GM23338 (cell line): Measurements from ENCODE around the gene TIE1. TPM values are rescaled to one million over a fixed set of nuclear protein-coding genes. Genes with fewer than 3 reads are reported as not detected.

Experiments
- ATAC-seq: fragments of 200-7000 bp; cut with Tn5 transposase; 3 replicates; pipeline ENCODE4 v1.9.1; 2020
- DNase-seq: peaks from one replicate; pipeline ENCODE4 v3.0.0-alpha.2; 2015; ENCODE audit warnings: low spot score
- H2AFZ ChIP-seq: fragments of 200-600 bp; sonication (generic); 2 replicates; pipeline ENCODE4 v1.8.0; 2016; ENCODE audit warnings: antibody characterized with exemption, mild to moderate bottlenecking, moderate library complexity
- H3F3A ChIP-seq: fragments of 200-600 bp; sonication (generic); replicated peaks from 2 replicates; pipeline ENCODE4 v1.8.0; 2017; ENCODE audit warnings: antibody characterized with exemption, mixed run types, low read depth
- H3K27ac ChIP-seq: fragments of 200-600 bp; sonication (generic); 2 replicates; pipeline ENCODE4 v1.6.1; 2016; ENCODE audit warnings: low read depth
- H3K27me3 ChIP-seq: fragments of 200-600 bp; sonication (generic); 2 replicates; pipeline ENCODE4 v1.8.0; 2016; ENCODE audit warnings: mild to moderate bottlenecking, mixed run types, moderate library complexity; ENCODE audit not compliant: insufficient read depth
- H3K36me3 ChIP-seq: fragments of 200-600 bp; sonication (generic); 2 replicates; pipeline ENCODE4 v1.8.0; 2016; ENCODE audit warnings: mild to moderate bottlenecking; ENCODE audit not compliant: insufficient read depth
- H3K4me1 ChIP-seq: fragments of 200-600 bp; sonication (generic); 2 replicates; pipeline ENCODE4 v1.8.0; 2016; ENCODE audit warnings: mild to moderate bottlenecking, moderate library complexity; ENCODE audit not compliant: insufficient read depth
- H3K4me2 ChIP-seq: fragments of 200-600 bp; sonication (generic); 2 replicates; pipeline ENCODE4 v1.7.1; 2017; ENCODE audit warnings: mixed run types
- H3K4me3 ChIP-seq: fragments of 200-600 bp; sonication (generic); 2 replicates; pipeline ENCODE4 v1.6.1; 2016; ENCODE audit warnings: mixed run types
- H3K79me2 ChIP-seq: fragments of 200-600 bp; sonication (generic); replicated peaks from 2 replicates; pipeline ENCODE4 v1.8.0; 2017; ENCODE audit warnings: mild to moderate bottlenecking; ENCODE audit not compliant: insufficient read depth
- H3K9me2 ChIP-seq: fragments of 200-600 bp; sonication (generic); 2 replicates; pipeline ENCODE4 v1.8.0; 2017; ENCODE audit not compliant: insufficient read depth
- H4K20me1 ChIP-seq: fragments of 200-600 bp; sonication (generic); replicated peaks from 2 replicates; pipeline ENCODE4 v1.8.0; 2017; ENCODE audit warnings: mild to moderate bottlenecking; ENCODE audit not compliant: insufficient read depth
- H3K27ac Mint-ChIP-seq: 2 replicates; pipeline ENCODE4 v1.8.0; 2020; ENCODE audit warnings: inconsistent platforms, mild to moderate bottlenecking, moderate library complexity, mixed read lengths
- H3K27me3 Mint-ChIP-seq: 3 replicates; pipeline ENCODE4 v1.8.0; 2022; ENCODE audit warnings: low read depth, mild to moderate bottlenecking, moderate library complexity, mixed read lengths, inconsistent platforms; ENCODE audit not compliant: insufficient read depth, poor library complexity
- H3K36me3 Mint-ChIP-seq: 3 replicates; pipeline ENCODE4 v1.8.0; 2021; ENCODE audit warnings: low read depth, mild to moderate bottlenecking, inconsistent platforms, moderate library complexity, mixed read lengths
- H3K4me1 Mint-ChIP-seq: 3 replicates; pipeline ENCODE4 v1.8.0; 2020; ENCODE audit warnings: mild to moderate bottlenecking, inconsistent platforms, mixed read lengths
- H3K4me3 Mint-ChIP-seq: 3 replicates; pipeline ENCODE4 v1.8.0; 2021; ENCODE audit warnings: moderate library complexity, mild to moderate bottlenecking, inconsistent platforms, mixed read lengths
- H3K9me3 Mint-ChIP-seq: 3 replicates; pipeline ENCODE4 v1.8.0; 2020; ENCODE audit warnings: moderate library complexity, mild to moderate bottlenecking, inconsistent platforms, mixed read lengths
- CREB1 ChIP-seq: fragments of 250-450 bp; sonication (Bioruptor Pico); IDR thresholded peaks from 2 replicates; pipeline ENCODE4 v1.5.0; 2020; ENCODE audit warnings: low read depth, mild to moderate bottlenecking, moderate library complexity
- EZH2 ChIP-seq: fragments of 200-600 bp; sonication (generic); IDR thresholded peaks from one replicate; pipeline ENCODE4 v1.8.0; 2017; ENCODE audit warnings: antibody characterized with exemption, mild to moderate bottlenecking, low read depth; ENCODE audit not compliant: unreplicated experiment
- JUNB ChIP-seq: IDR thresholded peaks from one replicate; pipeline ENCODE4 v1.6.1; 2016; ENCODE audit warnings: antibody characterized with exemption; ENCODE audit not compliant: unreplicated experiment
- STAT1 ChIP-seq: IDR thresholded peaks from one replicate; pipeline ENCODE4 v1.6.1; 2016; ENCODE audit warnings: antibody characterized with exemption; ENCODE audit not compliant: unreplicated experiment
- ZNF331 ChIP-seq: fragments of 250-450 bp; sonication (Bioruptor Pico); IDR thresholded peaks from 2 replicates; pipeline ENCODE4 v1.5.0; 2020; ENCODE audit warnings: low read depth, mild to moderate bottlenecking, moderate library complexity
- polyA plus RNA-seq: library from polyadenylated mRNA; unstranded; fragments of >200 nt; fragmentation: Nextera tagmentation; extraction: Ambion mirVana; gene quantifications from 2 replicates; pipeline ENCODE4 v1.2.1, GENCODE V29; 2016
- total RNA-seq: library from RNA; depleted of rRNA; stranded (reverse); fragments of >200 nt; shearing (Covaris generic); gene quantifications from 2 replicates; pipeline ENCODE4 v1.2.3, GENCODE V29; 2014
- TF ChIP-seq, protein P1 (sequence below), 2 experiments: fragments of 200-600 bp in 1 of 2; sonication (generic) in 1 of 2; conservative IDR thresholded peaks; 2 replicates each; pipeline versions ENCODE4 v1.5.1 to v1.6.1; 2016 to 2017; ENCODE audit warnings: antibody characterized with exemption in 2 of 2, low read depth in 2 of 2, mild to moderate bottlenecking in 2 of 2, moderate library complexity in 1 of 2
- TF ChIP-seq, protein P2 (sequence below): fragments of 250-450 bp; sonication (Bioruptor Pico); IDR thresholded peaks from 2 replicates; pipeline ENCODE4 v1.5.0; 2020; ENCODE audit warnings: mild to moderate bottlenecking, moderate library complexity
- TF ChIP-seq, protein P3 (sequence below): IDR thresholded peaks from one replicate; pipeline ENCODE4 v1.6.1; 2018; ENCODE audit warnings: antibody characterized with exemption; ENCODE audit not compliant: unreplicated experiment

The TIE1 gene
- total and polyA plus RNA-seq, 2 experiments from 2014 or later = 0.37 to 2.3 TPM

DNA sequence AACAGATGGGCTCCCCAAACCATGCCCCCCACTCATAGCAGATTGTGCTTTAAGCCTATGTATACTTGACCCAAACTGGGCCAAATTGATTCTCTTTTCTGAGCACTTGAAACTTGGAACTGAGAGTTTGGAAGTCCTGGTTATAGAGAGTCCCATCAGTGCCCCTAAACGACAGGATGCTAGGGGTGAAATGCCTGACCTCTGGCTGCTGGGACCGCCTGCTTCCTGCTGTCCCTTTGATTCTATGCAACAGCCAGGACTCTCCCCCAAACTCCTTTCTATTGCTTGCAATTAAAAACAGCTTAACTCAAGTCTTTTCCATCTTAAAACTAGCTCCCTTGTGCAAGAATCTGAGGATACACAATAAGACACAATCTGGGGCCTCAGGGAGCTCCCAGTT, 20.1 kb upstream of the TIE1 start:
- H3K36me3 Mint-ChIP-seq = peaks cover 21% of the 10 kb centered on the region; the same call in 2 of the 3 replicates
- H2AFZ ChIP-seq = no peak overlapping the region

More for the DNA sequence above, 20.1 kb upstream of the TIE1 start:
- Histone ChIP-seq H3K4me2 (no peak overlapping the region), H3K79me2 (no peaks in the 10 kb centered on the region), H3F3A (no peaks in the 10 kb centered on the region), H4K20me1 (no peaks in the 10 kb centered on the region), H3K9me2 (peaks cover 5% of the 10 kb centered on the region; the same call in 1 of the 2 replicates), H3K27ac (no peak overlapping the region), H3K27me3 (no peaks in the 10 kb centered on the region), H3K4me1 (peaks cover 14% of the 10 kb centered on the region), H3K4me3 (no peak overlapping the region), H3K36me3 (no peaks in the 10 kb centered on the region)
- peaks cover 17% of the 10 kb centered on the region for H3K4me1 Mint-ChIP-seq
- DNase-seq (no peak), ATAC-seq (no peak)
- peaks cover 10% of the 10 kb centered on the region for H3K27me3 Mint-ChIP-seq
- H3K9me3 Mint-ChIP-seq = no peaks in the 10 kb centered on the region; the same call in 2 of the 3 replicates
- no peak for TF ChIP-seq JUNB
- TF ChIP-seq, protein P1, sequence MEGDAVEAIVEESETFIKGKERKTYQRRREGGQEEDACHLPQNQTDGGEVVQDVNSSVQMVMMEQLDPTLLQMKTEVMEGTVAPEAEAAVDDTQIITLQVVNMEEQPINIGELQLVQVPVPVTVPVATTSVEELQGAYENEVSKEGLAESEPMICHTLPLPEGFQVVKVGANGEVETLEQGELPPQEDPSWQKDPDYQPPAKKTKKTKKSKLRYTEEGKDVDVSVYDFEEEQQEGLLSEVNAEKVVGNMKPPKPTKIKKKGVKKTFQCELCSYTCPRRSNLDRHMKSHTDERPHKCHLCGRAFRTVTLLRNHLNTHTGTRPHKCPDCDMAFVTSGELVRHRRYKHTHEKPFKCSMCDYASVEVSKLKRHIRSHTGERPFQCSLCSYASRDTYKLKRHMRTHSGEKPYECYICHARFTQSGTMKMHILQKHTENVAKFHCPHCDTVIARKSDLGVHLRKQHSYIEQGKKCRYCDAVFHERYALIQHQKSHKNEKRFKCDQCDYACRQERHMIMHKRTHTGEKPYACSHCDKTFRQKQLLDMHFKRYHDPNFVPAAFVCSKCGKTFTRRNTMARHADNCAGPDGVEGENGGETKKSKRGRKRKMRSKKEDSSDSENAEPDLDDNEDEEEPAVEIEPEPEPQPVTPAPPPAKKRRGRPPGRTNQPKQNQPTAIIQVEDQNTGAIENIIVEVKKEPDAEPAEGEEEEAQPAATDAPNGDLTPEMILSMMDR (conservative IDR thresholded peaks at IDR 0.05; ENCODE audit: low read depth in 2 of 2) = no peak
- TF ChIP-seq, protein P2, sequence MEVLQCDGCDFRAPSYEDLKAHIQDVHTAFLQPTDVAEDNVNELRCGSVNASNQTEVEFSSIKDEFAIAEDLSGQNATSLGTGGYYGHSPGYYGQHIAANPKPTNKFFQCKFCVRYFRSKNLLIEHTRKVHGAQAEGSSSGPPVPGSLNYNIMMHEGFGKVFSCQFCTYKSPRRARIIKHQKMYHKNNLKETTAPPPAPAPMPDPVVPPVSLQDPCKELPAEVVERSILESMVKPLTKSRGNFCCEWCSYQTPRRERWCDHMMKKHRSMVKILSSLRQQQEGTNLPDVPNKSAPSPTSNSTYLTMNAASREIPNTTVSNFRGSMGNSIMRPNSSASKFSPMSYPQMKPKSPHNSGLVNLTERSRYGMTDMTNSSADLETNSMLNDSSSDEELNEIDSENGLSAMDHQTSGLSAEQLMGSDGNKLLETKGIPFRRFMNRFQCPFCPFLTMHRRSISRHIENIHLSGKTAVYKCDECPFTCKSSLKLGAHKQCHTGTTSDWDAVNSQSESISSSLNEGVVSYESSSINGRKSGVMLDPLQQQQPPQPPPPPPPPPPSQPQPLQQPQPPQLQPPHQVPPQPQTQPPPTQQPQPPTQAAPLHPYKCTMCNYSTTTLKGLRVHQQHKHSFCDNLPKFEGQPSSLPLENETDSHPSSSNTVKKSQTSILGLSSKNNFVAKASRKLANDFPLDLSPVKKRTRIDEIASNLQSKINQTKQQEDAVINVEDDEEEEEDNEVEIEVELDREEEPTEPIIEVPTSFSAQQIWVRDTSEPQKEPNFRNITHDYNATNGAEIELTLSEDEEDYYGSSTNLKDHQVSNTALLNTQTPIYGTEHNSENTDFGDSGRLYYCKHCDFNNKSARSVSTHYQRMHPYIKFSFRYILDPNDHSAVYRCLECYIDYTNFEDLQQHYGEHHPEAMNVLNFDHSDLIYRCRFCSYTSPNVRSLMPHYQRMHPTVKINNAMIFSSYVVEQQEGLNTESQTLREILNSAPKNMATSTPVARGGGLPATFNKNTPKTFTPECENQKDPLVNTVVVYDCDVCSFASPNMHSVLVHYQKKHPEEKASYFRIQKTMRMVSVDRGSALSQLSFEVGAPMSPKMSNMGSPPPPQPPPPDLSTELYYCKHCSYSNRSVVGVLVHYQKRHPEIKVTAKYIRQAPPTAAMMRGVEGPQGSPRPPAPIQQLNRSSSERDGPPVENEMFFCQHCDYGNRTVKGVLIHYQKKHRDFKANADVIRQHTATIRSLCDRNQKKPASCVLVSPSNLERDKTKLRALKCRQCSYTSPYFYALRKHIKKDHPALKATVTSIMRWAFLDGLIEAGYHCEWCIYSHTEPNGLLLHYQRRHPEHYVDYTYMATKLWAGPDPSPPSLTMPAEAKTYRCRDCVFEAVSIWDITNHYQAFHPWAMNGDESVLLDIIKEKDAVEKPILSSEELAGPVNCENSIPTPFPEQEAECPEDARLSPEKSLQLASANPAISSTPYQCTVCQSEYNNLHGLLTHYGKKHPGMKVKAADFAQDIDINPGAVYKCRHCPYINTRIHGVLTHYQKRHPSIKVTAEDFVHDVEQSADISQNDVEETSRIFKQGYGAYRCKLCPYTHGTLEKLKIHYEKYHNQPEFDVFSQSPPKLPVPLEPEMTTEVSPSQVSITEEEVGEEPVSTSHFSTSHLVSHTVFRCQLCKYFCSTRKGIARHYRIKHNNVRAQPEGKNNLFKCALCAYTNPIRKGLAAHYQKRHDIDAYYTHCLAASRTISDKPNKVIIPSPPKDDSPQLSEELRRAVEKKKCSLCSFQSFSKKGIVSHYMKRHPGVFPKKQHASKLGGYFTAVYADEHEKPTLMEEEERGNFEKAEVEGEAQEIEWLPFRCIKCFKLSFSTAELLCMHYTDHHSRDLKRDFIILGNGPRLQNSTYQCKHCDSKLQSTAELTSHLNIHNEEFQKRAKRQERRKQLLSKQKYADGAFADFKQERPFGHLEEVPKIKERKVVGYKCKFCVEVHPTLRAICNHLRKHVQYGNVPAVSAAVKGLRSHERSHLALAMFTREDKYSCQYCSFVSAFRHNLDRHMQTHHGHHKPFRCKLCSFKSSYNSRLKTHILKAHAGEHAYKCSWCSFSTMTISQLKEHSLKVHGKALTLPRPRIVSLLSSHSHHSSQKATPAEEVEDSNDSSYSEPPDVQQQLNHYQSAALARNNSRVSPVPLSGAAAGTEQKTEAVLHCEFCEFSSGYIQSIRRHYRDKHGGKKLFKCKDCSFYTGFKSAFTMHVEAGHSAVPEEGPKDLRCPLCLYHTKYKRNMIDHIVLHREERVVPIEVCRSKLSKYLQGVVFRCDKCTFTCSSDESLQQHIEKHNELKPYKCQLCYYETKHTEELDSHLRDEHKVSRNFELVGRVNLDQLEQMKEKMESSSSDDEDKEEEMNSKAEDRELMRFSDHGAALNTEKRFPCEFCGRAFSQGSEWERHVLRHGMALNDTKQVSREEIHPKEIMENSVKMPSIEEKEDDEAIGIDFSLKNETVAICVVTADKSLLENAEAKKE (CRISPR knock-in tag) = no peak
- TF ChIP-seq EZH2 = no peak
- TF ChIP-seq CREB1 (CRISPR knock-in tag) = no peak
- no peak for TF ChIP-seq STAT1
- TF ChIP-seq, protein P3, sequence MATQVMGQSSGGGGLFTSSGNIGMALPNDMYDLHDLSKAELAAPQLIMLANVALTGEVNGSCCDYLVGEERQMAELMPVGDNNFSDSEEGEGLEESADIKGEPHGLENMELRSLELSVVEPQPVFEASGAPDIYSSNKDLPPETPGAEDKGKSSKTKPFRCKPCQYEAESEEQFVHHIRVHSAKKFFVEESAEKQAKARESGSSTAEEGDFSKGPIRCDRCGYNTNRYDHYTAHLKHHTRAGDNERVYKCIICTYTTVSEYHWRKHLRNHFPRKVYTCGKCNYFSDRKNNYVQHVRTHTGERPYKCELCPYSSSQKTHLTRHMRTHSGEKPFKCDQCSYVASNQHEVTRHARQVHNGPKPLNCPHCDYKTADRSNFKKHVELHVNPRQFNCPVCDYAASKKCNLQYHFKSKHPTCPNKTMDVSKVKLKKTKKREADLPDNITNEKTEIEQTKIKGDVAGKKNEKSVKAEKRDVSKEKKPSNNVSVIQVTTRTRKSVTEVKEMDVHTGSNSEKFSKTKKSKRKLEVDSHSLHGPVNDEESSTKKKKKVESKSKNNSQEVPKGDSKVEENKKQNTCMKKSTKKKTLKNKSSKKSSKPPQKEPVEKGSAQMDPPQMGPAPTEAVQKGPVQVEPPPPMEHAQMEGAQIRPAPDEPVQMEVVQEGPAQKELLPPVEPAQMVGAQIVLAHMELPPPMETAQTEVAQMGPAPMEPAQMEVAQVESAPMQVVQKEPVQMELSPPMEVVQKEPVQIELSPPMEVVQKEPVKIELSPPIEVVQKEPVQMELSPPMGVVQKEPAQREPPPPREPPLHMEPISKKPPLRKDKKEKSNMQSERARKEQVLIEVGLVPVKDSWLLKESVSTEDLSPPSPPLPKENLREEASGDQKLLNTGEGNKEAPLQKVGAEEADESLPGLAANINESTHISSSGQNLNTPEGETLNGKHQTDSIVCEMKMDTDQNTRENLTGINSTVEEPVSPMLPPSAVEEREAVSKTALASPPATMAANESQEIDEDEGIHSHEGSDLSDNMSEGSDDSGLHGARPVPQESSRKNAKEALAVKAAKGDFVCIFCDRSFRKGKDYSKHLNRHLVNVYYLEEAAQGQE = no peak
- TF ChIP-seq ZNF331 (CRISPR knock-in tag) = no peak
- H3K4me3 Mint-ChIP-seq = no peak overlapping the region
- H3K27ac Mint-ChIP-seq = no peak overlapping the region
